ENCODE results near the gene TIMM50. TPM values are rescaled to one million over a fixed set of nuclear protein-coding genes. Genes with fewer than 3 reads are reported as not detected.
A peak's percentile ranks its signal among the peaks of the same experiment; 100 is the strongest.

Gene TIMM50
- total RNA-seq, 1 experiment from 2014 or later, result 127 TPM

DNA sequence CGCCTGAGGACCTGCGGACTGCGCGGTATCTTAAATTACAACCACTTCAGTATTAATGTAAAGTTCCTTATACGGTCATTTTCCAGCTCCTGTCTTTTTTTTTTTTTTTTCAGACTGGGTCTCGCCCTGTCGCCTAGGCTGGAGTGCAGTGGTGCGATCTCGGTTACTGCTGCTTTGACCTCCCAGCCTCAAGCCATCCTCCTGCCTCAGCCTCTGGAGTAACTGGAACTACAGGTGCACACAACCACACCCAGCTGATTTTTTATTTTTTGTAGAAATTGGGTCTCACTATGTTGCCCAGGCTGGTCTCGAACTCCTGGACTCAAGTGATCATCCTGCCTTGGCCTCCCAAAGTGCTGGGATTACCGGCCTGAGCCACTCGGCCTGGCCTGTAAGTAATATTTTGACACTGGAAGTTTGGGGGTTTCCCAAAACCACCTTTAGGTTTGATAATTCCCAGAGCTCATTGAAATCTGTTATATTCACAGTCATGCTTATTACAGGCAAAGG is 52.4 kb downstream of the TIMM50 start:
- DNase-seq (ENCODE audit: low spot score), result no peak

DNA sequence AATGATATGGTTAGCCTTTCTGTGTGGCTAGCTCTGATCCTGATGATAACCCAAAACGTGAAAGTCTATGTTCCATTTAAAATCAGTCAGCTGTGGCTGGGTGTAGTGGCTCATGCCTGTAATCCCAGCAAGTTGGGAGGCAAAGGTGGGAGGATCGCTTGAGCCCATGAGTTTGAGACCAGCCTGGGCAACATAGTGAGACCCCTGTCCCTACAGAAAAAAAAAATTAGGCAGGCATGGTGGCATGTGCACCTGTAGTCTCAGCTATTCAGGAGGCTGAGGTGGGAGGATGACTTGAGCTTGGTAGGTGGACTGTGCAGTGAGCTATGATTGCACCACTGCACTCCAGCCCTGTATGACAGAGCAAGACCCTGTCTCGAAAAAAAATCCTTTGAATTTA is 53.2 kb downstream of the TIMM50 start:
- DNase-seq (ENCODE audit: low spot score), result no peak

DNA sequence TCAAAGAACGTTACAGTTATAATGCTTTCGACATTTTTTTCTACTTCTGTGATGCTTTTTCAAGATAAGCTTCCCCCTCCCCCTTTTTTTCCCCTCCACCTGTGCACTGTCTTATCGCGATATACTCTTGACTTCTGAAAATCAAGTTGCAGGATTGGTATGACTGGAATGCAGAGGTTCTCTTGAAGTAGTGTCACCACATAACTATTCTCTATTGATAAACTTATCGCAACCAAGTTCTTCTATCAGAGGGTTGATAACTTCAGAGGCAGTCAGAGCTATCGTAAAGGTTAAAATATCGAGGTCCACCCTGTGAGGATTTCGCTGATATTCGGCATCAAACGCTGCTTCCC is 58.5 kb downstream of the TIMM50 start:
- DNase-seq (ENCODE audit: low spot score), result no peak

DNA sequence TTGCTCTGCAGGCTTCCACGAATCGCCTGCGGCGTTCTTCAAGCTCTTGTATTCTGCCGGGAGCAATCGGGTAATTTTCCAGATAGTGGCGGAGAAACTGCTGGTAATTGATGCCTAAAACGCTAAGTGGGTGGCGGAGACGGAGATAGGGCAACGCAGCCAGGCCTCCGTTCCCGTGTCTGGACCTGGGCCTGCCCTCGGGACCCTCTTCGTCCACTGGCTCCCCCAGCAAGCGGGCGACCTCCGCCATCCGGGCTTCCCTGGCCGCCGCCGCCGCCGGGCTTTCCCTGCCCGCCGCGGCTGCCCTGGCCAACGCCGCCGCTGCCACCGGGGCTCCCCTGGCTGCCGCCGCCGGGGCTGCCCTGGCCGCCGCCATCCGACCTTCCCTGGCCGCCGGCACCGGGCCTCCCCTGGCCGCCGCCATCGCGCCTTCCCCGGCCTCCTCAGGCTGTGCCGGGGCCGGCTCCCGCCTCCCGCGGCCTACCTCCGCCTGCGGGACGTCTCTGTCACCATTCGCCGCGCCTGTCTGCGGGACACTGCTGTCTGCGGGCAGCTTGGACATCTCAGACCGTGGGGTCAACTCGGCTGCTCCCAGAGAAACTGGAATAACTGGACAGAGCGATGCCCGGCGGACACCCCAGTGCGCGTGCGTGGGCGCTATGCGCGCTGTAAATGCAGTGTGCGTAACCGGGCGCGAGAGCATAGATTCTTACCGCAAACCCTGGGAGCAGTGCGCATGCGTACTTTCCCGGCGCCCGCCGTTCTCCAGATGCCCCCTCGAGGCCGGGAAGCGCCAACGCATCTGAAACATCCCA is 59.1 kb downstream of the TIMM50 start, which contains the start of gene EID2:
EID2 (minus strand) TSS at position 644 of the 815 bp plus-strand sequence; CDS start at position 562, 82 bp downstream.
- peak; percentile 92 for DNase-seq (ENCODE audit: low spot score)

DNA sequence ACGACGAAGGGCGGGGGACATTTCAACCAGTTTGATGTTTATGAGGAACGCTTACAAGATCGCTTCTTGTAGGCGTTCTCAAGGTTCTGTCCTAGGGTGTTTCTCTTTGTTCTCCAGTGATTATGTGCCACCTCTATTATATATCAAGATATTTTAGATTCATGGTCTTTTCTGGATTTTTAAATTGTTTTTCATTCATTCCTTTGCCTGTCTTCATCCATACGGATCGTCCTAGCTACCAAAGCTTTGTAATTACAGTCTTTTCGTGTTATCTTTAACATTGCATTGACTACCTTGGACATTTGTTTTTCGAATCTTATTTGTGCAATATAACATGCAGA is 59.7 kb downstream of the TIMM50 start:
- DNase-seq (ENCODE audit: low spot score), result no peak

Other genes with a start within 250 kb of the TIMM50 start
- not detected in 2 replicates for gene IFNL3, start 235.8 kb upstream of the TIMM50 start, total RNA-seq (2014; rRNA removed; shearing (Covaris generic))
- gene IFNL4, start 232.0 kb upstream of the TIMM50 start, total RNA-seq (2014; rRNA removed; shearing (Covaris generic)), result not detected in 2 replicates
- not detected in 2 replicates for gene IFNL2, start 212.4 kb upstream of the TIMM50 start, total RNA-seq (2014; rRNA removed; shearing (Covaris generic))
- gene IFNL1, start 184.4 kb upstream of the TIMM50 start, total RNA-seq (2014; rRNA removed; shearing (Covaris generic)), result not detected in 2 replicates
- gene LRFN1, start 160.0 kb upstream of the TIMM50 start, total RNA-seq (2014; rRNA removed; shearing (Covaris generic)), result 1.7 and 1.9 TPM in 2 replicates
- gene GMFG, start 144.8 kb upstream of the TIMM50 start, total RNA-seq (2014; rRNA removed; shearing (Covaris generic)), result 0.48 TPM in 1 of 2 replicates, not detected in the other
- gene SAMD4B, start 138.4 kb upstream of the TIMM50 start, total RNA-seq (2014; rRNA removed; shearing (Covaris generic)), result 55.7 and 81.4 TPM in 2 replicates
- gene PAF1, start 89.7 kb upstream of the TIMM50 start, total RNA-seq (2014; rRNA removed; shearing (Covaris generic)), result 55.3 and 69.9 TPM in 2 replicates
- gene MED29, start 89.5 kb upstream of the TIMM50 start, total RNA-seq (2014; rRNA removed; shearing (Covaris generic)), result 20.9 and 24.7 TPM in 2 replicates
- gene ZFP36, start 74.0 kb upstream of the TIMM50 start, total RNA-seq (2014; rRNA removed; shearing (Covaris generic)), result 0.50 and 1.5 TPM in 2 replicates
- gene PLEKHG2, start 68.2 kb upstream of the TIMM50 start, total RNA-seq (2014; rRNA removed; shearing (Covaris generic)), result 11.4 and 17.3 TPM in 2 replicates
- gene RPS16, start 44.9 kb upstream of the TIMM50 start, total RNA-seq (2014; rRNA removed; shearing (Covaris generic)), result 145 and 262 TPM in 2 replicates
- 101 and 116 TPM in 2 replicates for gene SUPT5H, start 35.3 kb upstream of the TIMM50 start, total RNA-seq (2014; rRNA removed; shearing (Covaris generic))
- gene DLL3, start 18.1 kb downstream of the TIMM50 start, total RNA-seq (2014; rRNA removed; shearing (Covaris generic)), result not detected in 2 replicates
- not detected in 2 replicates for gene SELENOV, start 34.3 kb downstream of the TIMM50 start, total RNA-seq (2014; rRNA removed; shearing (Covaris generic))
- 9.4 and 15.8 TPM in 2 replicates for gene EID2B, start 52.0 kb downstream of the TIMM50 start, total RNA-seq (2014; rRNA removed; shearing (Covaris generic))
- 29.3 and 34.2 TPM in 2 replicates for gene EID2, start 59.3 kb downstream of the TIMM50 start, total RNA-seq (2014; rRNA removed; shearing (Covaris generic))
- gene LGALS13, start 121.7 kb downstream of the TIMM50 start, total RNA-seq (2014; rRNA removed; shearing (Covaris generic)), result not detected in 2 replicates
- gene LGALS16, start 175.1 kb downstream of the TIMM50 start, total RNA-seq (2014; rRNA removed; shearing (Covaris generic)), result not detected in 2 replicates
- not detected in 2 replicates for gene LGALS14, start 223.6 kb downstream of the TIMM50 start, total RNA-seq (2014; rRNA removed; shearing (Covaris generic))